Measurements from ENCODE around the gene CDH1. TPM values are rescaled to one million over a fixed set of nuclear protein-coding genes. Genes with fewer than 3 reads are reported as not detected.

CDH1 gene
- total RNA-seq, 1 experiment from 2014 or later: not detected

DNA sequence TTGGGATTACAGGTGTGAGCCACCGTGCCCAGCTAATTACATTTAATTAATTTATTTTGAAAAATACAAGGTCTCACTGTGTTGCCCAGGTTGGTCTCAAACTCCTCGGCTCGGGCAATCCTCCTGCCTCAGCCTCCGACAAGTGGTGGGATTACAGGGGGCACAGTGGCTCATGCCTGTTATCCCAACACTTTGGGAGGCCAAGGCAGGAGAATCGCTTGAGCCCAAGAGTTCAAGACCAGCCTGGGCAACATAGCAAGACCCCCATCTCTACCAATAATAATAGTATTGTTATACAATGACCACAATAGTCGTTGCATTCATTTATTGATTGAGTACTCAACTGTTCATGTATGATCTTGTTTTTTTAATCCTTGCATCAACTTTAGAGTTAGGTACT lies 22.0 kb downstream of the CDH1 start:
- no peak for DNase-seq (ENCODE audit: extremely low read depth, low read depth)

DNA sequence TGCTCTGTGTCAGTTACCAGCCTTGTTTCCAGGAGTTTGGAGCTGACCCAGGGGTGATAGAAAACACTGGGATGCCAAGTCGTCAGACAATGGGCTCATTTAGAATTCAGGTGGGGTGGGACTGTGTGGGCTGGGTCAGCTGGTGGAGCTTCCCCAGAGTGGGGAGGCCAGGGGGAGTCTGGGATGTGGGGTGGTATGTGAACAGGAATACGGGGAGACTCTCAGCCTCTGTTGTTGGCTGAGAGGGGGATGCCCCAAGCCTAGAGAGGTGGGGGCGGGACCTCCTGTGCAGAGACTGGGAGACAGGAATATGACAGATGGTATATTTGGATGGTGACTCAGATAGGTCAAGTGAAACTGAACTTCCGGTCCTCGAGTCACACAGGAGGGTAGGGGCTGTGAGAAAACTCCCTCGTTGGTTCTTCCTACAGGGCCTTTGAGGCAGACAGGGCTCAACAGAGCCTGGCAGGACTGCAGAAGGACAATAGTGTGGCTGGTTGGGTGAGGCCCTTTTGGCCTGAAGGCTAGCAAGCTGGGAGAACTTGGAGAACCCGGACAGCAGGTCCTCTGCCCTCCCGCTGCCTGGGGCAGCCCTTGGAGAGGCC lies 23.7 kb downstream of the CDH1 start:
- no peak for DNase-seq (ENCODE audit: extremely low read depth, low read depth)

DNA sequence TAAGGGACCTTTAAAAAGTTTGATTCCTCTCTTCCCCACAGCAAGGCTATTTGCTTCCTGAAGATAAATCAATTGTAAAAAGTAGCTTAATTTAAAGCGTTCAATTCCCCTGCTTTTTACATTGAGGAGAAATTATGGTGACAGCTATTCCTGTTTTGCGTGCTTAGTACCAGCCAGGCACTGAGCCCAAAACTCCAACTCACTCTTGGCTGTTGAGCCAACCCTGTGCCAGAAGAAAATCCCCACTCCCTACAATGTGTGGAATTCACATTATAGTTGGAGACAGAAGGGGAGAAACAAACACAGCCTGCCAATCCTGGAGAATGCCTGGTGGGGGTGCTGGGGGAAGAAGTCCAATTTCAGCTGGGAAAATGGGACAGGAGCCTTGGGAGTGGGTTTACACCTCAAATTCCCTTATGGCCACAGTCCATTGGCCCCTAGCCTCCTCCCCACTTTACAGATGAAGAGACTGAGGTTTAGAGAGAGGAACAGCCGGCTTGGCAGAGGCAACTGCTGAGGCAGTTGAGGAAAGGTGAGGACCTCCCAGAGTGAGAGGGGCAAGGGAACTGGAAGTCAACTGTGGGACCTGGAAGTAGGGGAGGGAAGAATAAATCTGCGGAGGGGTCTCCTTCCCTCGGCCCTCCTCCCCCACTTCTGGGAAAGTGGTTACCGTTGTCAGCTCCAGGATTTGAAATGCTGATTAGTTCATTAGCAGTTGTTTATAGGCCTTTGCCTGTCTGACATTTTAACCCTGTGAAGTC lies 26.1 kb downstream of the CDH1 start:
- no peak for DNase-seq (ENCODE audit: extremely low read depth, low read depth)

DNA sequence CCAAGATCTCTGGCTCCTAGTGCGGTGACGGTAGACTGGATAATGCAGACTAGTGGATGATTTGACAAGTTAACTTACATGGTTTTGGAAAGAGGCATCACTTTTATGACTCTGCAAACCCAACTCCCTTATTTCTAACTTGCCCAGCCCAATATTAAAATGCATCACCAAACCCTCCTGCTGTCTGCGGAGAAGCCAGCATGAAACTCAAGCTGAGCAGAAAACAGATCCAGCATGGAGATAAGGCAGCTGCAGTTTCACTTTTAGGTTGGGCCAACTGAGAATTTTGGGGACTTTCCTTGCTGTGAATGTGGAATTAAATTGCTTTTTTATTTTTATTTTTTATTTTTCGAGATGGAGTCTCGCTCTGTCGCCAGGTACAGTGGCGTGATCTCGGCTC lies 27.8 kb downstream of the CDH1 start:
- no peak for DNase-seq (ENCODE audit: extremely low read depth, low read depth)

DNA sequence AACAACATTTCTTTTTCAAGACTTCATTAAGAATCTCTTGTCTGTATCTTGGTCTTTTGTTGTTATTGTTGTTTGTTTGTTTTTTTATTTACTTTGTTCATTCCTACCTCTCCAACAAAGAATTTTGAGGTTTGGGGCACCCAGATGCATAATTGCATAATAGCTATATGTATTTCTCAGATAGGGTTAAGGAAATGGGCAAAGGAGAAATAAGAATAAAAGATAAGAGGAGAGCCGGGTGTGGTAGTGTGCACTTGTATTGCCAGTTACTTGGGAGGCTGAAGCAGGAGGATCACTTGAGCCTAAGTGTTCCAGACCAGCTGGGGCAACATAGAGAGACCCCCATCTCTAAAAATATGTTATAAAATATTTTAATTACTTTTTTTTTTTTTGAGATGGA lies 30.5 kb downstream of the CDH1 start:
- no peak for DNase-seq (ENCODE audit: extremely low read depth, low read depth)

DNA sequence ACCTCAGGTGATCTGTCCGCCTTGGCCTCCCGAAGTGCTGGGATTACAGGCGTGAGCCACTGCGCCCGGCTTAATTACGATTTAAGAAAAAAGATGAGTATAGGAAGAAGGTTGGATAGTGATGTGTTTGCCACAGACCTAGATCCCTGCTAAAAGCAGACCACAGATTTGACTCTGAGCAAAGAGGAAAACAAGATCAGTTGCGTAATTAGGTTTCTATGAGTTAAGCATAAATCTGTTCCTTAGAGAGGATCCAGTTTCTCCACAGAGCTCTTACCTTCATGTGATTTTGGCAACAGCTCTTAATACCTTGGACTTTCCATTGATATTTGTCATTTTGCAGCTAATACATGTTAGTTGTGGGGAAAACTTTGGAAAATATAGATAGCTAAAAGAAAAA lies 31.1 kb downstream of the CDH1 start:
- no peak for DNase-seq (ENCODE audit: extremely low read depth, low read depth)

DNA sequence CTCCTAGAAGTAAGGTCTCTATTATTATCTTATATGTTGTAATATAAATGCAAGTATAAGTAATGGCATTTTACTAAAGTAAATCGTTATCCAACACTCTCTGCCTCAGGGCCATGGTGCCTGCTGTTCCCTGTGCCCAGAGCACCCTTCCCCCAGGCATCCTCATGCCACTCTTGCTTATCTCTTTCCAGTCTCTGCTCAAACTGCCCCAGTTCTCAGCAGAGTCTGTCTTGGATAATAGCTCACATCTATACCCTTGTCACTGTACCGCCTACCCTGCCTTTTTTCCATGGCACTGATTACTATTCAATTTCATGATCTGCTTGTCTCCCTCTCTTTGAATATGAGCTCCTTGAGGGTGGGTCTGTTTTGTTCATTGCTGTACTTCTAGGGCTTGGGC lies 31.7 kb downstream of the CDH1 start:
- DNase-seq (ENCODE audit: extremely low read depth, low read depth): no peak

DNA sequence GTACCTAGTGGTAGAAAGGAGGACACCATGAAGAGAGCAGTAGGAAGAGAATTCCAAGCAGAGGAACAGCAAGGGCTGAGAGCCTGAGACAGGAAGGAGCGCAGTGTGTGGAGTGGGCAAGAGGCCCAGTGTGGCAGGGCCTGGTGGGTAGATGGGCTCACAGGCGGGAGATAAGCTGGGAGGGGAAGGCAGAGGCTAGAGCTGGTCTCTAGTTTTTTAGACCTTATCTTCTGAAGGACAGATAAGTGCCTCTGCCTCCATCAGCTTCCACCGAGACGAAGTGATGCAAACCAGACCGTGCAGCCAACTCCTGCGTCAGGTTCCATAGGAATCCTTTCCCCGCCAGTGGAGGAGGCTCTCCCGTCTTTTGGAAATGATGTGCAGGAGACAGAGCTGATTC lies 33.6 kb downstream of the CDH1 start:
- no peak for DNase-seq (ENCODE audit: extremely low read depth, low read depth)

DNA sequence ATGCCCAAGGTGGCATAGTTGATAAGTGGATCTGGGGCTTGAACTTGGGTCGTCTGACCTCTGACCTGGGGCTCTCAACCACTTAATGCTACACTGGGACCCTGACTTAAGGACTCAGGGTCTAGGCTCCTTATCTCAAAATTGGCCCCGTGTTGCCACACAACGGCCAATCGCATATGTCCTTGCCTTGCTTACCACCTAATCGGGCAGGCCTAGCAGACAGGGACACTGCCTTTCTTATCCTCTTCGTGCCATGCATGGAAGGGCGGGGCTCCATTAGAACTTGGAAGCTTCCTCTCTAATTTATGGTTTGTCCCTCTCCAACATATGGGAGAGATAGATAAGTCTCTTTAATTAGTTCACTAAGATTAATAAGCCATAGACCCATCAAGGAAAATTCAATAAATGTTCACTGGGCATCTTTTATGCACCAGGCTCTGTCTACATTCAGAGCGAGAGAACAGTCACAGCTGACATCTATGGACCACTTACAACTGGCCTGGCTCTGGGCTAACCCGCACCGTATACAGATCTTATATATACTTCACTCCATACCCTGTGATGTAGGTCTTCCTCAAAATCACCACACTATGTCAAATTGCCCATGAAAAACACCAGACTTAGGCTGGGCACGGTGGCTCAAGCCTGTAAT lies 35.1 kb downstream of the CDH1 start:
- DNase-seq (ENCODE audit: extremely low read depth, low read depth): no peak

DNA sequence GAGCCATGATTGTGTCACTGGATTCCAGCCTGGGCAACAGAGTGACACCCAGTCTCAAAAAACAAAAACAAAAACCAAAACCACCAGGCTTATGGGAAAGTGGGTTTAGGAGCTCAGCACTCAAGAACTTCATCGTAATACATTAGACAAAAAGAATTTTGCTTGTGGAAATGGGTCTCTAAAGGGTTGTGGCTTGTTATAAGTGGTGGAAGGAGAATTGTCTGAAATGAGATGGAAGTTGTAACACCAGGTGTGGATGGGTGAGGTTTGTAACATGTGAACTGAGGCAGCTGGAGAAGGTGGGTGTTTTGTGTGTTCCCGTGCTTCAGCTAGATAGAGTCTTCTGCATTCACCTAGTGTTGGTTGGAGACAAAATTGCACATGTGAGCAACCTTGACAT lies 35.8 kb downstream of the CDH1 start:
- no peak for DNase-seq (ENCODE audit: extremely low read depth, low read depth)

DNA sequence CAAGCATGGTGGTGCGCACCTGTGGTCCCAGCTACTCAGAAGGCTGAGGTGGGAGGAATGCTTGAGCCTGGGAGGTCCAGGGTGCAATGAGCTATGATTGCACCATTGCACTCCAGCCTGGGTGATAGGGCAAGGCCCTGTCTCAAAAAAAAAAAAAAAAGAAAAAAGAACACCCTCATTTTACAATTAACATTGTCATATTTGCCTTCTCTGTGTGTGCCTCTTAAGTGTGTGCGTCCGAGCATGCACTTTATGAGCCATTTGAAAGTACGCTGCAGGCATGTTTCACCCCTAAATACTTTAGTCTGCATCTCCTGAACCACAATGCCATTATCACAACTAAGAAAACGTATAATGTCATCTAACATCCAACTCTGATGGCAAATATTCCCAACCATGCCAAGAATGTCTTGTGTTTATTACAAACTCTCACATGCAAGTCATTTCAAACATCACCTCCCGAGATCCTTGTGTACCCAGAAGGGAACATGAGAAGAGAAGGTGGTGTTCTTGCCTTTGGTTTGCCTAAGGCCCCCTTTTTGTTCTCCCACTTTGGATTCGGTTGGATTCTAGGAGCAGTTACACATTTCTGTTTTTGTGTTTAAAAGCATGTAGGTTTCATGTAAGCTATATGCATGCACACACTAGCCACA lies 38.0 kb downstream of the CDH1 start:
- no peak for DNase-seq (ENCODE audit: extremely low read depth, low read depth)

DNA sequence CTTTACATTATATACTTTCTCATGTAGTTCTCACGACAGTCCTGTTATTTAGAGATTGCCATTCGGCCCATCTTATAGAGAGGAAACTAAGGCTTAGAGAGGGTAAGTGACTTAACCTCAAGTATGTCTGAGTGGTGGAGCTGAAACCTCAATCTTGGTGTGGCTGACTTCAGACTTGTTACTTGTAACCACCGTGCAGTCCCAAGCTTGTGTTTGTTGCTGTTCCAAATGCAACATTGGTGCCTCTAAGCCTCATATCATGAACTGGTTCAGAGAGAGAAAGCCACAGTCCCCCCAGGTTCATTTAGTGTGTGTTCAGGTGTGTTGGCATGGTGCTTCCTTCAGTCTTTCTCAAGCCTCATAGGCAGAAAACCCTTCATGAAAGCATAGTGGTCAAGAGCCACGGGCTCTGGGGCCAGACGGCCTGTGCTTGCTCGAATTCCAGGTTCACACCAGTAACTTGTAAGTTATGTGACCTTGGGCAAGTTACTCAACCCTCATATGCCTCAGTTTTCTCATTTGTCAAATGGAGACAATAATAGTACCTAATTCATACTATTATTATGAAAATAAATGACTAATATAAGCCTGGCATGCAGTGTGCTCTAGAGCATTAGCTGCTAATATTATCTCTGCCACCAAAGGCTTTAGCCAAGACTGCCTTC lies 39.9 kb downstream of the CDH1 start:
- DNase-seq (ENCODE audit: extremely low read depth, low read depth): no peak

DNA sequence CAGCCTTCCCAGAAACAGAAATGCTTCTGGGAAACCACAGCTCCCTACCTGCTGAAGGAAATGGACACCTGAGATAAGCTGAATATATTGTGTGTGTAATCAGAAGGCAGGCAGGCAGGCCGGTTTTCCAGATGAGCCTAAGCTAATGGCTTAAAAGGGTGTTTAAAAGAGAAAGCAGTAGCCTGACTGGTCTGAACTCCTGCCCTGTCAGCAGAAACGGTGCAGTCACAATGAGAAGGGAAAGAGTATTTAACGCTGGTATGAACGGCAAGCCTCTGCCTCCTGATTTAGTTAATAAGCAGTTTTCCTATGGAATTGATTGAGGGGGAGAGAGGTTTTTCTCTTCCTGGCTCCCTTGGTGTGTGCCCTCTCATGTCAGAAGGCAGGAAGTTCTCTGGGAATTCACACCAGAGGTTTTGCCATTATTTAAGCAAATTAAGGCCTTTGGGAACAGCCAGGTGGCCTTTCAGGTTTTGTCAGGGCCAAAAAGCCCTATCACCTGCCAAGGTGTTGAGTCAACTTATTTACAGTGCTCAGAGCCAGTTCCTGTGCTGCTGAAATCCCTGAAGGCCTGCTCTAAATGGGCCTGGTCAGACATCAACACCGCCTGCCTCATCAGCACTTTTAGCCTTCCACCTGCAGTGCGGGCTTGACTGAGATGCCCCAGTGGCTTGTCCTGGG lies 41.6 kb downstream of the CDH1 start:
- DNase-seq (ENCODE audit: extremely low read depth, low read depth): no peak

DNA sequence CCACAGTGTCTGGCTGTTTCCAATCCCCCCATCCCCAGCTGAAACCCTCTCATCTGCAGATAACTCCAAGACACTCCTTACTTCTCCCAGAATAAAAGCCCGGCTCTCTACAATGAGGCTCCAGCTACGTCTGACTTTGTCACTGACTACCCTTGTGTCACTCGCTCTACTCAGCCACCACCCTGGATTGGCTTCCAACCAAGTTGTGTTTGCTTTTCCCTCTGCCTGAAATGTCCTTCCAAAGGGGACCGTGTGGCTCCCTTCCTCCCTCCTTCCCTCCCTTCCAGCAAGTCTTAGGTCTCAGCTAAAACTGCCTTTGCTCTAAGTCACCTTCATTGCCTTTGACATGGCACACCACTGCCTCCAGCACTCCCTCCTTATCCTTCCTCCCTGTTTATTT lies 42.8 kb downstream of the CDH1 start:
- no peak for DNase-seq (ENCODE audit: extremely low read depth, low read depth)

DNA sequence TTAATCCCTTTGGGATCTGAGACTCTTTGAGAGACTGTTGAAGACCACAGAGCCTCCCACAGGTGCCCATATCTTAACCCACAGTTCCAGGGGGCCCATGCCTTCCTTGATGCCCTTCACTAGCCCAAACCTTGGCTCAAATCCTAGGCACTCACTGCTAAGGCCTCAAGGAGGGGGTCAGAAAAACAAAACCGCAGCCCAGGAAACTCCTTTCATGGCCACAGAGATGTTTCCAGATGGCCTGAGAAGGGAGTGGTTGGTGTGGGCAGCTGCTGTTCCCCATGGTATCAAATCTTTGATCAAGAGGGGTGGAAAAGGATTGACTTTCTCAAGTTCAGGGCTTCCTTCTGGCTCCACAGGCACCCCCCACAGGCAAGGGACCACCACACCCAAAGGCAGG lies 44.7 kb downstream of the CDH1 start:
- no peak for DNase-seq (ENCODE audit: extremely low read depth, low read depth)

DNA sequence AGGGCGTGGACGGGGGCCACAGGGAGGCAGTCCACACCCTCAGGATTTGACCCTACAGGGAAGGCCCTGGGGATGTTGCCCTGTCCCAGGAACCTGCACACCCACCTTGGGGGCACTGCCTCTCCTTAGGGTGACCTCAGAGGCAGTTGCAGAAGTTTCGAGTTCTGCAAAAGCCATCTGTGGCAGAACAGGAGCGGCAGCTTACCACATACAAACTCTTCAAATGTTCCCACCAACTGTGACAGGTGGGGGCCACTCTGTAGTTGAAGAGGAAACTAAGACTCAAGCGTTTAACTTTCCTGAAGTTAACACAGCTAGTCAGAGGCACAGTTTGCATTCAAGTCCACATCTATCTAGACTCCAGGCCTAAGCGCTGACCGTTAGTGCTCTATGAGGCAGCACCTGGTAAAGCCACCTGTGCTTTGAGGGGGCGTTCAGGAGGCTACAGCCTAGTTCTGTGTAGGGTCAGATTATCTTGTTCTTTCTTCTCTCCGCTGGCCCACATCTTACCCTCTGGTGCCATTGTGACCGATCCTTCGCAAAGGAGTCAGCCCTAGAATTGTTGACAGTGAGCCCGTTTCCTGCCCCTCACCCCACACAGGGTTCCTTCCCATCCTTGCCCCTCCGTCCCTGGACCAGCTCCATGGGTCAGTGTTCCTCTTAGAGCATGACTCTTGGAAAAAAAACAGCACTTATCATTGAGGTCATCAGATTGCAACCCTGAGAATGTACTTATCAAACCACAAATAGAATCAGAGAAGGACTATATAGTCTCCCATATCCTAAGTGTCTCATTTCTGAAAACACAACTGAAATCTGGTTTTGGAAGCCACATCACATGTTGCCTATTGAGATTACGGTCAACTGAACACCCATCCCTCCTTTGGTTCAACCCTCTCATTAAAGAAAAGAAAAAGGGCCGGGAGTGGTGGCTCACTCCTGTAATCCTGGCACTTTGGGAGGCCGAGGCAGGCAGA lies 45.4 kb downstream of the CDH1 start:
- no peak for DNase-seq (ENCODE audit: extremely low read depth, low read depth)

DNA sequence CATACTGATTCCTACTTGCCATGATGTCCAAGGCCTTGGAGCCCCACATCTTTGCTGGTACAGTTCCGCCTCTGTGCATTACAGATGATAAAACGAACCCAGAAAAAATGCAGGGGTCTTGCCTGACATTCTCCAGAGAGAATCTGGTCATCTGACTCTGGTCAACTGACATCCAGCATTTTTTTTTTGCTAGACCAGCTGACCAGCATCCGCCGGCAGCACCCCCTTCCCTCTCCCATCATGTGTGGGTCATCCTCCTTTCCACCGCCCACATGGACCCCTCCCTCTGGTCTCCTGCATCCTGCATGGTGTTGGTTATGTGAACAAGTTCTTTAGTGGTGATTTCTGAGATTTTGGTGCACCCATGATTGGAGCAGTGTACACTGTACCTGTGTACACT lies 47.1 kb downstream of the CDH1 start:
- DNase-seq (ENCODE audit: extremely low read depth, low read depth): no peak

DNA sequence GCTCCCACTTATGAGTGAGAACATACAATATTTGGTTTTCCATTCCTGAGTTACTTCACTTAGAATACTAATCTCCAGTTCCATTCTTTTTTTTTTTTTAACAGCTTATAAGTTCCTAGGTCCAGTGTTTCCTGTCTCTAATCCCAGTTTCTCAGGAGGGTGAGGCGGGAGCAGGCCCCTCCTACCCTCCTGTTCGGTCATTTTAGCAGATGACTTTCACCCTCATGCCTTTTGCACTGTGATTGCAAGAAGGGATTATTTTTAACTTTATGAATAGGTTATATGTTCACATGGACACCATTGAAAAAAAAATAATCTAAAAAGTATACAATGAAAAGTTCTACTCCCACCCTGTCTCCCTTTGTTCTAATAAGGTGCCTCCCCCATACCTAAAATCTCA lies 47.6 kb downstream of the CDH1 start:
- no peak for DNase-seq (ENCODE audit: extremely low read depth, low read depth)

DNA sequence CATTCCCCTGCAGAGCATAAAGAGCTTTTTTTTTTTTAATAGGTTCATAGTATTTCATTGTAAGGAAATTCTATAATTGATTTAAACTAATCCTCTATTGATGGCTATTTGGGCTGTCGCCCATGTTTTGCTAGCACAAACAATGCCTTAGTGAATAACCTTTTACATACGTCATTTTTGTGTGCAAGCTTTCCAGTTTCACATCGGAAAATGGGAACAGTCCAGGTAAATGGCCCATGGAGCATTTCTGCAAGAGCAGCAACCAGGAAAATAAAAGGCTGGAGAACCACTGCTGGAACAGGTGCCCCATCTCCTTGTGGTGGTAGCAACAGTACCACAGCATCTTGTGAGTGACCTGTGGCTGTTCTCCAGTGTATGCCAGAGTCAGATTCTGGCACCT lies 48.6 kb downstream of the CDH1 start:
- no peak for DNase-seq (ENCODE audit: extremely low read depth, low read depth)

All from NCI-H460 (cell line).